GM21737 (cell line): ENCODE data around the gene NABP2.
"Not testable (repeated sequence)": the region's sequence is repeated elsewhere in the genome, so short reads cannot be mapped to it uniquely, and the experiment has no call there.

ENCODE experiments used
- ATAC-seq: cut with Tn5 transposase; IDR thresholded peaks from one replicate; pipeline ENCODE4 v1.9.1; 2021; ENCODE audit warnings: mild to moderate bottlenecking, moderate library complexity; ENCODE audit not compliant: unreplicated experiment

Gene NABP2

DNA sequence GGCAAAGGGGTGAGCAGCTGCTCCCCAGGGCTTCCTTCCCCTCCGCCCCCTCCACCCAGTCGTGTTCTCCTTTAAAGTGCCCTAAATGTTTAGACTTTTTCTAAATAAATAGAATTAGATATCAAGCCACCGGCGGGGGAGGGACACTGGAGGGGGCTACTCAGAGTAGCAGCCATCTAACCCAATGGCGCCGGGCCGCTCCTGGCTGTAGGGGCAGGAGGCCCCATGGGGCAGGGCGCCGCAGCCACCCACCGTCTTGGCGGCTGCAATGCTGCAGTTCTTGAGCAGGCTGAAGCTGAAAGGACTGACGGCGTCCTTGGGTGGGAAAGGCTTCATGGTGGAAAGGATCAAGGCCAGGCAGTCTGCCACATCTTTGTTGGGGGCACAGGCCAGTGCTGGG, 18.8 kb downstream of the NABP2 start:
- ATAC-seq = no peak

GRCh38 chr12:56243731-56244181, 19.6 kb downstream of the NABP2 start:
- ATAC-seq = no peak

GRCh38 chr12:56244494-56244893, 20.4 kb downstream of the NABP2 start:
- ATAC-seq = no peak

DNA sequence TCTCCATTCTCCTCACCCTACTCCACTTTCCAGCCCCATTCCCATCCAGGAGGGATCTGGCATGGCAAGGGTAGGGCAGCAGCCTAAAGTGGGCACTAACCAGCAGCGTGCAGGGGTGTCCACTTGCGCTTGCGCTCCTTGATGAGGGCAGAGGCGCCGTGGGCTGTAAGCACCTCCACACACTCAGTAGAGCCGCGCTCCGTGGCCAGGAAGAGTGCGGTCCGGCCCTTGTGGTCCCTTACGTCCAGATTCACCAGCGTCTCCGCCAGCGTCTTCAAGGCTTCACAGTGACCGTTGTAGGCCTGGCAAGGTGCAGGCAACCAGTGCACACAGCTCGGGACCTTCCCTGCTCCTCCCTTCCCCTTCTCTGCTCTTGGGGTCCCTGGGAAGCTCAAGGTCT, 23.8 kb downstream of the NABP2 start:
- ATAC-seq = no peak

GRCh38 chr12:56248711-56249110, 24.6 kb downstream of the NABP2 start:
- no peak for ATAC-seq

DNA sequence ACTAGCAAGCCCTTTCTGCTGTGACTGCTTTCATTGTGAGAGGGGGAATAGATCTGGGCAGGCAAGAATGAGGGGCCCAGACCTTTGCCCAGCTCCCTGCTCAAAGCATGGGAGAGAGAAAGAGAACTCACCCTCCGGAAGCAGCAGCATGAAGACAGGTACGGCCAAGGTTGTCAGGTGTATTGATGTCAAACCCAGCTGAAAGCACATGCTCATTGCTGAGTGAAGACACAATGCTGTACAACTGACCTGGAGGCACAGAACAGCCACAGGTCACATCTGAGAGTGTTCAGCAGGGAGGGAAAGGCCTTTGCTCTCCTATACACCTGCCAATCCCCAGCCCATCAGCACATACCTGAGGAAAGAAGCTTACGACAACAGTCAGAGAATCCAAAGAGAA, 28.5 kb downstream of the NABP2 start:
- ATAC-seq = no peak

DNA sequence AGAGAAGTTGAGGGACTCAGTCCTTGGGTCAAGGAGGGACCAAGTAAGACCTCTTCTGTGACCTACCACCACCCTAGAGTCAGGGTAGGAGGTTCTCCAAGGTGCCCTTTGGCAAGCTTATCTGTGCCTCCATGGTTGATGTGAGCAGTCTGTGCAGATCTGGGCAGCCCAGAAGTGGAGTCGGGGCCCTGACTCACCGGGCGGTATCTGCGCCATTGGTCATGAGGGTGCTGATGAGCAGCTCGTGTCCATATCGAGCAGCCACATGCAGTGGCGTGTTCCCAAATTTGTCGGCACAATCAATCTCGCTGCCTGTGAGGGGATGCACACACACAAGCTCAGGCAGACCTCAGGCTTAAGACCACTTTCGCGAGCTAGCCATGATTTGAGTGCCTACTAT, 28.9 kb downstream of the NABP2 start:
- ATAC-seq = no peak

GRCh38 chr12:56255671-56256070, 31.5 kb downstream of the NABP2 start:
- no peak for ATAC-seq

- no peak for ATAC-seq
These were observed 32.3 kb downstream of the NABP2 start for GRCh38 chr12:56256326-56256960.

DNA sequence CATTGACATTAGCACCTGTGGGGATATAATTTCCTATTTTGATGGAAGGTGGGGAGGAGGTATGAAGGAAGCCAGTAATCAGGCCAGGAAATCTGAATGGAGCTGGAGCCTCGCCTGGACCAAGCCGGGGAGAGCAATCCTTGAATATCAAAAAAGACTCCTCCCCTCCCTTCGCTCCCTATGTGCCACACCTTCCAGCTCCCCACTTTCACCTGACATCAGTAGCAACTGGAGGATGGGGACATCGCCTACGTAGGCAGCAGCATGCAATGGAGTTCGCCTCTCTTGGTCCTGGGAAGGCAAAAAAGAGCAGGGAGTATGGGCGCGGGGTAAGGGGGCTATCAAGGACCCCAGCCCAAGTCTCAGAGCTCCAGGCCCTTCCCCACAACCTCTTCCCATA, 32.9 kb downstream of the NABP2 start:
- no peak for ATAC-seq

GRCh38 chr12:56257491-56258067, 33.4 kb downstream of the NABP2 start:
- ATAC-seq = no peak

DNA sequence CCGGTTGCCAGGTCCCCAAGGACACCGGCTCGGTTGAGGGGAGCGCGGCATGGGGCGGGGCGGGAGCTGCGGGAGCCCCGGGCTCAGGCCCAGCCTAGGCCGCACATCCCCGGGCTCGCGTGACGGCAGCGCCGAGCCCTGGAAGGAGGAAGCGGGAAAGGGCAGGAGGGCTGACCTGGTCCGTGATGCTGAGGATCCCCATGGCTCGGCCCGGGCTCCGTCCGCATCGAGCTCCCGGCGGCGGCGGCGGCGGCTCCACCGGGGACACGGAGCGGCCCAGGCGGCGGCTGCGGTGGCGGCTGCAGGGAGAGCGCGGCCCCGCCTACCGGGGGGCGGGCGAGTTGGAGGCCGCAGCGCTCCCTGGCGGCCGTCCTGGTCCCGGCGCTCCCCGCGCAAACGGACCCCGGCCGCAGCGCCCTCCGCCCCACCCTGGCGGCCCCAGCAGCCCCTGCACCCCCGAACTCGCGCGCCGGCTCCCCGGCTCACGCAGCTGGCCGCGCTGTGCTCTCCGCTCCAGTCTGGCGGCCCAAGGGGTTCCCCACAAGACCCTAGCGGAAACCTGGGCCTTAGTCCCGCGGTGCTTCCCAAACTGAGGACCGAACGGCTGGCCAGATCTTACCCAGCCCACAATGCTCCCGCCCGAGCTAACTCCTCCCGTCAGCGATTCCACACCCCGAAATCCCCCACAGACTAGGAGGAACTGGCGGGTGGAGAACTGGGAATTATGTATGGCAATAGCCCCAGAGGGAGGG, 34.1 kb downstream of the NABP2 start, which contains the start of gene ANKRD52:
TSS of gene ANKRD52 (minus strand) at position 317 of the 752 bp plus-strand sequence. CDS start at position 202, 115 bp downstream.
- ATAC-seq = peak; percentile 89

GRCh38 chr12:56258820-56259183, 34.7 kb downstream of the NABP2 start:
- ATAC-seq = no peak

DNA sequence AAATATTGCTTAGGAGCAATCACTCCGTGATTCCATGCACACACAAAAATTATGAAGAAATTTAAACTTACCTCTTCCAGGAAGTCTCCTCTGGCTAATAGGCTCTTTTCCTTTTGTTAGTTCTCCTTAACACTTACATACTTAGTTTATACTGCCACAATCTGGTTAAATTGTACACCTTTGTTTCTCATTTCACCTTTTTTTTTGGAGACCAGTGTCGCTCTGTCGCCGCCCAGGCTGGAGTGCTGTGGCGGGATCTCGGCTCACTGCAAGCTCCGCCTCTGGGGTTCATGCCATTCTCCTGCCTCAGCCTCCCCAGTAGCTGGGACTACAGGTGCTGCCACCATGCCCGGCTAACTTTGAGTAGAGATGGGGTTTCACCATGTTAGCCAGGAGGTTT, 36.2 kb downstream of the NABP2 start:
- ATAC-seq = no peak

DNA sequence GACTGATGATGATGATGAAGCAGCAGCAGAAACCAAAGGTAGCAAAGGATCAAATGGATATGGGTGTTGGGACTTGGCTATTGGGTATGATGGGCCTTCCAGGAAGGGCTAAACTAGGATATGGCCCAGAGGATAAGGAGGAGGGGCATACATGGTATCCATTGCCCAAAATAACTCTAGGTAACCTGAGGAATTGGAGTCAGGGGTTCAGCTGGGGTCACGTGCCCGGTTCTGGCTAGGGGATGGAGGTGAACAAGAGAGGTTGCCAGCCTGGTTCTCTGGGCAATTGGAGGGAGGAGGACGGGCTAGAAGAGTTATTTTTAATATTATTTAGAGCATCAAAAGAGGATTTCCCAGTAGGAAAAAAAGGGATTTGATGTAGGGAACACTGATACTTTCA, 36.8 kb downstream of the NABP2 start:
- no peak for ATAC-seq

DNA sequence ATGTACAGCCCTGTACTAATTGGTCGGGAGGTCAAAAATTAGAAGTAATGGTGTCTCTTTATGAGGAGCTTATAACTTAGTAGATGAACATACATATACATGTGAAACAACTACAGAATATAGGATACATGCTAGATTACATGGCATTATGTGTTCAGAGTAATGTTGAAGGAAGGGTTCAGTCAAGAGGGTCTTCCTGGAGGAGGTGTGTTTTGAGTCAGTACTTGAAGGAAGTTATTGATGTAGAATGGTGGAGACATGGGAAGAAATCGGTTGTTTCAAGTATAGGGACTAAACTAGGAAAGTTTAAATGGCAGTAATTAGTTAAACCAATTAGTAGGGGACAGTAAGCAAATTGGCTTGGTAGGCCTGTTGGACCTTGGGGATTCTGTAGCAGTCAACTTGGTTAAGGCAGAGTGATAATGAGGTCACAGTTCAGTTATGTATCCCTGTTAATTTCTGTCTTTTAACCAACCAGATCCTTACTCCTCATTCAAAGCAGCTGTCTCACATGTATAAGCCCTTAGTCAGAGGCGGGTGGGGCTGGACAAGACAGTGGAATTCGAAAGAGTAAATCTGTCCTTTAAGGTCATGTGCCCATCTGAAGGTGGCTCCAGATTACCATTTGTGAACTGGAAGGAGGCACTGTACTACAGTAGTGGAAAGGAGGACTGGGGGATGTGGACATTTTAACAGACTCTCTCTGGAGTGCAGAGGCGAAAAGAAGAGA, 37.5 kb downstream of the NABP2 start:
- ATAC-seq = no peak

GRCh38 chr12:56262955-56263354, 38.8 kb downstream of the NABP2 start:
- ATAC-seq = not testable (repeated sequence)

GRCh38 chr12:56266068-56266692, 42.0 kb downstream of the NABP2 start:
- not testable (repeated sequence) for ATAC-seq

GRCh38 chr12:56266693-56267442, 42.7 kb downstream of the NABP2 start, which contains the start of gene COQ10A:
Gene COQ10A (plus strand): TSS chr12:56266942. CDS start chr12:56267119, 177 bp downstream.
- peak; percentile 97 for ATAC-seq

GRCh38 chr12:56267443-56268071, 43.4 kb downstream of the NABP2 start:
- ATAC-seq = peak; percentile 14
